ENCODE measurements around the gene GRIN2D. TPM values are rescaled to one million over a fixed set of nuclear protein-coding genes. Genes with fewer than 3 reads are reported as not detected.
"Not testable (repeated sequence)": the region's sequence is repeated elsewhere in the genome, so short reads cannot be mapped to it uniquely, and the experiment has no call there.

The GRIN2D gene
- total RNA-seq, 2 experiments from 2014 or later: 0.28 to 0.29 TPM

DNA sequence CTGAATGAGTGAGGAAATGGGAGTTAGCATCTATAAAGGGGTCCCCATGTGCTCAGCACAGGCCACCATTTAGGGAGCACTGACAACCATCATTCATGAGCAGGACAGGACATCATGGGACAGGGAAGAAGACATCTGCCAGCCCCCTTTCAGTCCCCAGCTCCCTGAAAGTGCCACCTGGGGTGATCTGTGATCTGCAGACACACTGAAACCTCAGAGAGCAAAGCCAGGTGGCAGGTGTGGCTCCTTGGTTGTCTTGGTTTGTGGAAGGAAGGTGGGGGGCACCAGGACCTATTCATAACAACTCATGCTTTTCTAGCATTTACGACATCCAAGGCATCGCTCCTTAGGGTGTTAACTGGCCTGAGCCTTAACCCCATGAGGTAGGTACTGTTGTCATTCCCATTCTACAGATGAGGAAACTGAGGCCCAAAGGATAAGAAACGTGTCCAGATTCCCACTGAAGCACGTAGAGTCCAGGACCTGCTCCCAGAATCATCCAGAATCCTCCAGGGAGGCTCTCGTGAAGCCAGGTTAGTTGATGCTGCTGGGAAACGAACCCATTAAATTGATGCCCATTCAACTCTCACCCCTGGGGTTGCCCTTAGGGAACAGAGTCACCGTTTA, 7.9 kb upstream of the GRIN2D start:
- Mint-ChIP-seq H3K36me3 (peaks cover 33% of the 10 kb centered on the region), H3K27me3 (no peaks in the 10 kb centered on the region), H3K27ac (no peak overlapping the region), H3K9me3 (no peaks in the 10 kb centered on the region), H3K4me1 (peaks cover 11% of the 10 kb centered on the region), H3K4me3 (no peak overlapping the region)
- DNase-seq: no peak

DNA sequence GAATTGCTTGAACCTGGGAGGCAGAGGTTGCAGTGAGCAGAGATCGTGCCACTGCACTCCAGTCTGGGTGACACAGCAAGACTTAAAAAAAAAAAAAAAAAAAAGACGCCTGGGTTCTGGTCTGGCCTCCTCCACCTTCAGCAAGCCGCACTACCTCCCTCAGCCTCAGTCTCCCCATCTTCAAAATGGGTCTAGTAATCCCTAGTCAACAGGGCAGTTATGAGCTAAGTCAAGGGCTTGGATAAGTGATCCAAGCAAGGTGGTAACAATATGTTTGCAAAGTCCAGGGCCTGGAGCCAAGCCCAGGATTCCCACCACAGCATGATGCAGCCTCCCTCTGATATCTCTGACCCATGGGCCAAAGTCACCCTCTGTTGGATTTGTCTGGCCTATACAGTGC, 6.5 kb upstream of the GRIN2D start:
- H3K27me3 Mint-ChIP-seq: no peaks in the 10 kb centered on the region
- peaks cover 11% of the 10 kb centered on the region for H3K4me1 Mint-ChIP-seq
- no peak overlapping the region for H3K27ac Mint-ChIP-seq
- peaks cover 30% of the 10 kb centered on the region for H3K36me3 Mint-ChIP-seq
- H3K9me3 Mint-ChIP-seq: no peaks in the 10 kb centered on the region
- no peak overlapping the region for H3K4me3 Mint-ChIP-seq
- DNase-seq: no peak

GRCh38 chr19:48390188-48391099, 3.0 kb upstream of the GRIN2D start:
- Mint-ChIP-seq H3K9me3 (no peaks in the 10 kb centered on the region), H3K4me3 (peak overlapping the region; percentile 100), H3K27ac (peak overlapping the region; percentile 98), H3K27me3 (peaks cover 25% of the 10 kb centered on the region), H3K4me1 (peaks cover 20% of the 10 kb centered on the region), H3K36me3 (peaks cover 19% of the 10 kb centered on the region)
- DNase-seq: peak; percentile 75

GRCh38 chr19:48391100-48392005, 2.1 kb upstream of the GRIN2D start, which contains the start of gene KDELR1:
Gene KDELR1, minus strand, starts transcription at chr19:48391551. Its CDS starts 193 bp downstream, at chr19:48391358.
- peak within 1 kb of the TSS; percentile 100 for H3K4me3 Mint-ChIP-seq
- H3K27me3 Mint-ChIP-seq: peaks cover 34% of the 10 kb centered on the region
- H3K4me1 Mint-ChIP-seq: peaks cover 22% of the 10 kb centered on the region
- H3K27ac Mint-ChIP-seq: peak within 1 kb of the TSS; percentile 98
- DNase-seq: peak; percentile 77
- H3K9me3 Mint-ChIP-seq: no peaks in the 10 kb centered on the region
- peaks cover 16% of the 10 kb centered on the region for H3K36me3 Mint-ChIP-seq

- not testable (repeated sequence) for H3K9me3 Mint-ChIP-seq, DNase-seq, H3K27ac Mint-ChIP-seq
- Mint-ChIP-seq H3K4me1 (peaks cover 22% of the 10 kb centered on the region), H3K4me3 (peak overlapping the region; percentile 100), H3K36me3 (peaks cover 15% of the 10 kb centered on the region), H3K27me3 (peaks cover 39% of the 10 kb centered on the region)
Measured at GRCh38 chr19:48392006-48392344, 1.5 kb upstream of the GRIN2D start.

GRCh38 chr19:48392860-48393558, 459 bp upstream of the GRIN2D start:
- Mint-ChIP-seq H3K4me1 (peaks cover 27% of the 10 kb centered on the region), H3K9me3 (no peaks in the 10 kb centered on the region), H3K27me3 (peaks cover 48% of the 10 kb centered on the region), H3K36me3 (peaks cover 10% of the 10 kb centered on the region), H3K27ac (no peak overlapping the region), H3K4me3 (no peak overlapping the region)
- DNase-seq: no peak

DNA sequence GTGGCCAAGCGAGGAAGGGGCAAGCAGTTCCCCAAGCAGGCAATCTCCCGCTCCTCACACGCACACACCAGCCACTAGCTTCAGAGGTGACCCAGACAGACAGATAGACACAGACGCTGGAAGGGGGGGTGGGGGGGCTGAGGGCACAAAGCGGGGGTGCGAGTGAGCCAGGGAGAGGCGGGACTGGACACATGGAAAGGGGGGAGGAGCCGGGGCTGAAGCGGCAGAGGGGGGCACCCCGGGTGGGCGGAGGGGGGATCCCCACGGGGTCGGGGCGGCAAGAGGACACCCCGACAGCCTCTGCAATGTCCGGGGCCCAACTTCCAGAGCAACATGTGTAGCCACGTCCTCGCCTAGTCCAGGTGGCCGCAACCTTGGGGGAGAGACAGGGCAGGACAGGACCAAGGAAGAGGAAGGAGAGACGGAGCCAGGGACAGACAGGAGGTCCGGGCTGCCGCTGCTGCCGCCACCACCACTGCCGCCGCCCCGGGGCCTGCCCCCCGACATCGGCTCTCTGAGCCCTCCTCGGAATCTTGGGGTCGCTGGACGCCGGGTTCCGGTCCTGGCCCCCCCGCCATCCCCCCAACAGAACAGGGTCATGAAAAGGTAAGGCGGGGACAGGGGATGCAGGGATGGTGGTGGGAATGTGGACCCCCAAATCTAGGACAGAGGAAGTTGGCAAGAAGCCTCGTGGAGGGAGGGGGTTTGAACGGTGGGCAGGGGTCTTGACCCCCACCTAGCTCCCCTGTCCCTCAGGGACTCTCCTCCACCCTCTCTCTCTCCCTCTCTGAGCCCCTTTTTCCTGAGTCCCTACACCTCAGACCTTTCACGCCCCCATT, 1.1 kb downstream of the GRIN2D start:
- Mint-ChIP-seq H3K4me3 (peak overlapping the region; percentile 49), H3K36me3 (peaks cover under 1% of the 10 kb centered on the region), H3K27ac (no peak overlapping the region), H3K9me3 (peaks cover 3% of the 10 kb centered on the region), H3K27me3 (peaks cover 50% of the 10 kb centered on the region), H3K4me1 (peaks cover 26% of the 10 kb centered on the region)
- DNase-seq: no peak

DNA sequence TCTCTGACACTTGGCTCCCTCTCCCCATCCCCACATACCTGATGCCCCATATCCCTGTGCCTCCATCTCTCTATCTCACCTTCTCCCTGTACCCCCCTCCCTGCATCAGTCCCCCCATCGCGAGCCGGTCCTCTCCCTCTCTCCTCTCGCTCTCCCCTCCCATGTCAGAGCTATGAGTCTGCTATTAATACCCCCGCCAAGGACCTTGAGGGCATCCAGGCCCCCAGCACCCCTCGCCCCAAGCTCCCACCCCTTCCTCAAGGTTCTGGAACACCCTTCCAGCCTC, 1.6 kb downstream of the GRIN2D start:
- Mint-ChIP-seq H3K4me1 (peaks cover 27% of the 10 kb centered on the region), H3K9me3 (peaks cover 4% of the 10 kb centered on the region), H3K36me3 (no peaks in the 10 kb centered on the region), H3K27ac (no peak overlapping the region), H3K4me3 (no peak overlapping the region), H3K27me3 (peaks cover 50% of the 10 kb centered on the region)
- no peak for DNase-seq

DNA sequence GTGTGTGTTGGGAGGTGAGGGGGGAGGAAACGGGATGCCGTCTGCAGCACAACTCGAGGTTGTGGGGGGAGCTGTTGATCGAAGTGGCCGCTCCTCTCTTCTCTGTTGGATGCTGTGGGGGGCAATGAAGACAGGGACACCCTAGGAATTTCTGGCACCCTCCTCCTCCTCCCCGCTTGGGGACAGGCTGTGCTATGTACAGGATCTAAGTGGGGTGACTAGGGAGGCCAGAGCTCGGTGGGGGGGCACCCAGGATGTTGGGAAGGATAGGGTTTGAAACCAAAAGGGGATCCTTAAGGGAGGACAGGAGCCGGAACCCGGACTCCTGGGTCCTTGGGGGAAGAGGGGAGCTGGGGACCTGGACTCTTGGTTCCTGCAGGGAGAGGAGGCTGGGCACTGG, 2.0 kb downstream of the GRIN2D start:
- DNase-seq: no peak
- H3K4me1 Mint-ChIP-seq: peaks cover 28% of the 10 kb centered on the region
- H3K36me3 Mint-ChIP-seq: no peaks in the 10 kb centered on the region
- peaks cover 4% of the 10 kb centered on the region for H3K9me3 Mint-ChIP-seq
- H3K27me3 Mint-ChIP-seq: peaks cover 50% of the 10 kb centered on the region
- no peak overlapping the region for H3K27ac Mint-ChIP-seq
- no peak overlapping the region for H3K4me3 Mint-ChIP-seq

GRCh38 chr19:48396016-48396823, 2.8 kb downstream of the GRIN2D start:
- H3K4me3 Mint-ChIP-seq: no peak overlapping the region
- H3K9me3 Mint-ChIP-seq: peaks cover 4% of the 10 kb centered on the region
- H3K36me3 Mint-ChIP-seq: no peaks in the 10 kb centered on the region
- H3K27ac Mint-ChIP-seq: no peak overlapping the region
- H3K27me3 Mint-ChIP-seq: peaks cover 50% of the 10 kb centered on the region
- no peak for DNase-seq
- peaks cover 28% of the 10 kb centered on the region for H3K4me1 Mint-ChIP-seq

DNA sequence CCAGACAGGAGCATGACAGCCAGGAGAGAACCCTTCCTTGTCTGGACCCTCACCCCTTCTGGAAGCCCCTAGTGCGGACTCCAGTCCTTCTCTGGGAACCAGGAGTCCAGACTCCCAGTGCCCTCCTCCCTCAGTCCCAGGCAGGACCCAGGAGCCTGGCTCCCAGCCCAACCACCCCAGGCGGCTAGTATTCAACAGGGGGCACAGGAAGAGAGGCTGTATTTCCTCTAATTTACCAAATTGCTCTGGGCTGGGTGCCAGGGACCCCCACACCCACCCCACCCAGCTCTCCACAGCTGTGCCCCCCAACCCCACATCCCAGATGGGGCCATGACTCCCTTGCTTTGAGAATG, 3.3 kb downstream of the GRIN2D start:
- Mint-ChIP-seq H3K4me3 (no peak overlapping the region), H3K36me3 (no peaks in the 10 kb centered on the region), H3K27me3 (peaks cover 50% of the 10 kb centered on the region), H3K9me3 (peaks cover 4% of the 10 kb centered on the region), H3K4me1 (peaks cover 28% of the 10 kb centered on the region), H3K27ac (no peak overlapping the region)
- DNase-seq: no peak

DNA sequence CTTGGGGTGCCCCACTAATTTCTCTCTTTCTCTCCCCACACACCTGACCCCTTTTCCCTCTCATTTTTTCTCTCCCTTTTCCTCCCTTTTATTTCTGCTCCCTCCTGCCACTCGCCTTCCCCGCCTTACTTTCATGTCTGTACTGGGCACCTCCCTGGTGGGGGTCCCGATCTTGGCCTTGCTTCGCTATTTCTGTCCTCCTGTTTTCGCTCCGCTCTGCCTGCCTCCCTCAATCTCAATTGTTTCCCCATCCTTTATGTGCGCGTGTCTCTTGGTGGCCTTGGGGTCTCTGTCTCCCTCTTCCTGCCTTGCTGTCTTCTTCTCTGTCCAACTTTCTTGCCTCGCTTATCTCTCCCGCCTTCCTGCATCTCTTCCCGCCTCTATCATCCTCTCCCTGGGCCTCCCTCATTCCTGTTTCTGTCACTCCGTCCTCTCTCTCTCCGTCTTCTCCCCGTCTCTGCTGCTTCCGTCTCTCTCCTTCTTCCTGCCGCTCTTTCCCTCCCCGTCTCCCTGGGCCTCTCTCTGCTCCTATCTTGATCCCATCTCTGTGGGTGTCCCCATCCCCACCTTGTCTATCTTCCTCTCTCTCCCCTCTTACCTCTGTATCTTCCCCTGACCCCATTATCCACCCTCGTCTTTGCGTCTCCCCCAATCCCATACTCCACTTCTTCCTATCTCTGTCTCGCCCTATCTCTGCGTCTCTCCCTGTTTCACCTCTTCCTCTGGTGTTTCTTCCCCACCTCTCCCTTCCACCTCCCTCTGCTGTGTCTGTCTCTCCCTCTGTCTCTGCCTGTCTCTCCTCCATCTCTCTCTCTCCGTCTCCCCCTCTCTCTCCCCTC, 4.0 kb downstream of the GRIN2D start:
- H3K4me3 Mint-ChIP-seq: peak overlapping the region; percentile 80
- peaks cover 28% of the 10 kb centered on the region for H3K4me1 Mint-ChIP-seq
- H3K27ac Mint-ChIP-seq: no peak overlapping the region
- no peak for DNase-seq
- peaks cover 49% of the 10 kb centered on the region for H3K27me3 Mint-ChIP-seq
- no peaks in the 10 kb centered on the region for H3K36me3 Mint-ChIP-seq
- peaks cover 4% of the 10 kb centered on the region for H3K9me3 Mint-ChIP-seq

DNA sequence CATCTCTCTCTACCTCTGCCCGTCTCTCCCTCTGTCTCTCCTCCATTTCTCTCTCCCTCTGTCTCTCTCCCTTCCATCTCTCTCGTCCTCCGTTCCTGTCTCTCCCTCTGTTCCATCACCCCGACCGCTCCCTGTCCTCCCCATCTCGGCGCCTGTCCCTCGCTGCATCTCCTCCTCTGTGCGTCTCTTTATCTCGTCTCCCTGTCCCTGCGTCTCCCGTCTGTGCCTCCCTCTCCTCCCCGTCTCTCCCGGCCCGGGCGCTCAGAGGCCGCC, 4.6 kb downstream of the GRIN2D start:
- H3K27ac Mint-ChIP-seq: no peak overlapping the region
- H3K4me3 Mint-ChIP-seq: peak overlapping the region; percentile 80
- H3K36me3 Mint-ChIP-seq: no peaks in the 10 kb centered on the region
- peaks cover 4% of the 10 kb centered on the region for H3K9me3 Mint-ChIP-seq
- peaks cover 28% of the 10 kb centered on the region for H3K4me1 Mint-ChIP-seq
- peaks cover 44% of the 10 kb centered on the region for H3K27me3 Mint-ChIP-seq
- DNase-seq: no peak
